GM08714 (cell line): ENCODE results near the gene CYP2W1.

ENCODE experiments used
- H3K4me3 ChIP-seq: fragments of 200-500 bp; sonication (Bioruptor generic); 2 replicates; pipeline ENCODE4 v1.5.1; 2014; ENCODE audit warnings: mild to moderate bottlenecking, low read length, inconsistent platforms
- ZNF274 ChIP-seq: IDR thresholded peaks from 2 replicates; pipeline ENCODE4 v1.6.1; 2012; ENCODE audit warnings: mild to moderate bottlenecking, low read depth, low read length

Gene CYP2W1

GRCh38 chr7:968205-969105, 14.5 kb upstream of the CYP2W1 start:
- no peak for TF ChIP-seq ZNF274
- no peak overlapping the region for H3K4me3 ChIP-seq

GRCh38 chr7:969403-969802, 13.6 kb upstream of the CYP2W1 start:
- no peak for TF ChIP-seq ZNF274
- H3K4me3 ChIP-seq = no peak overlapping the region

DNA sequence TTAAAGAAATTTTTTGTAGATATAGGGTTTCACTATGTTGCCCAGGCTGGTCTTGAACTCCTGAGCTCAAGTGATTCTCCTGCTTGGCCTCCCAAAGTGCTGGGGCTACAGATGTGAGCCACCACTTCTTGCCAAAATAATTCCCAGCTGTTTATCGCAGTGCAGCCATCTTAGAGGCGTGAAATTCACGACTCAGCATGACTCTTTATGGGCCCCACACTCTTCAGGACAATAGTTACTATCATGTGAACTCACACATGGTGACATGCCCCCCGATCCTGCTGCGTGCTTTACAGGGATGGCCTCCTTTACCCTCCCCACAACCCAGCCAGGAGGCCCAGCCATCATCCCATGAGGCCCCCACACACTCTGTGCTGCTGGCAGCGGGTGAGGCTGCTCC, 12.2 kb upstream of the CYP2W1 start:
- no peak overlapping the region for H3K4me3 ChIP-seq
- TF ChIP-seq ZNF274 = no peak

DNA sequence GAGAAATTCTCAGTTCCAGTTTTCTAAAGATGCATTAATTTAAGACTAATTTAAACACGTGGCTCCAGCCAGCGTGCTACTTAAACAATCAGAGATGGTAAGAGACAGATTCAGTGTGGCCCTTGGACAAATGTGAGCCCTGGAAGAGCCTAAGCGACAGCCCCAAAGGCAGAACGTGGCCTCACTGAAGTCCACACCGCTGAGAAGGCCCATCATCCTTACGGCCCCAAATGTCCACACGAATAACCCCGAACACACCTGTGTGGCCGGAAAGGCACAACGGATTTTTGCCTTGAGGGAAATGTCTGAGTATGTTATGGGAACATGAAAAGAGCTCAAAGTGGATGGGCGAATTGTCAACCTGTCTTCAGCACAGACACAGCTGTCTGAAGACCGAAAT, 10.9 kb upstream of the CYP2W1 start:
- no peak for TF ChIP-seq ZNF274

GRCh38 chr7:972676-973309, 10.2 kb upstream of the CYP2W1 start:
- H3K4me3 ChIP-seq = no peak overlapping the region
- TF ChIP-seq ZNF274 = no peak

More for the DNA sequence above, 10.9 kb upstream of the CYP2W1 start:
- H3K4me3 ChIP-seq = no peak overlapping the region

GRCh38 chr7:973312-973711, 9.7 kb upstream of the CYP2W1 start:
- no peak overlapping the region for H3K4me3 ChIP-seq
- no peak for TF ChIP-seq ZNF274

DNA sequence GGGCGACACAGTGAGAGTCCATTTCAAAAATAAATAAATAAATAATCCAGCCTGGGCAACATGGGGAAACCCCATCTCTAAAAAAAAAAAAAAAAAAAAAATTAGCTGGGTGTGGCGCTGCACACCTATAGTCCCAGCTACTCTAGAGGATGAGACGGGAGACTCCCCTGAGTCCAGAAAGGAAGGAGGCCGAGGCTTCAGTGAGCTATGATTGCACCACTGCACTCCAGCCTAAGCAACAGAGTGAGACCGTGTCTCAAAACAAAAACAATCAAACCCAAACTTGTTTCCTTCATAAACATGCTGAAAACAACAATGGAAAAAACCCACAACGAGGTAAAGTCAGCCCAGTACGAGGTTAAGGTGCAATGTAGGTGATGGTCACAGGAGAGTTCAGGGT, 8.8 kb upstream of the CYP2W1 start:
- peak overlapping the region; percentile 98 for H3K4me3 ChIP-seq
- no peak for TF ChIP-seq ZNF274

- TF ChIP-seq ZNF274 = no peak
- peak within 1 kb of the TSS; percentile 98 for H3K4me3 ChIP-seq
Measured at GRCh38 chr7:974820-975681, 7.9 kb upstream of the CYP2W1 start, which contains the start of gene COX19. TSS of gene COX19 (minus strand) at chr7:975549. CDS start at chr7:975509, 40 bp downstream.

GRCh38 chr7:975702-976473, 7.1 kb upstream of the CYP2W1 start:
- no peak for TF ChIP-seq ZNF274
- H3K4me3 ChIP-seq = peak overlapping the region; percentile 41; the same call in 1 of the 2 replicates

DNA sequence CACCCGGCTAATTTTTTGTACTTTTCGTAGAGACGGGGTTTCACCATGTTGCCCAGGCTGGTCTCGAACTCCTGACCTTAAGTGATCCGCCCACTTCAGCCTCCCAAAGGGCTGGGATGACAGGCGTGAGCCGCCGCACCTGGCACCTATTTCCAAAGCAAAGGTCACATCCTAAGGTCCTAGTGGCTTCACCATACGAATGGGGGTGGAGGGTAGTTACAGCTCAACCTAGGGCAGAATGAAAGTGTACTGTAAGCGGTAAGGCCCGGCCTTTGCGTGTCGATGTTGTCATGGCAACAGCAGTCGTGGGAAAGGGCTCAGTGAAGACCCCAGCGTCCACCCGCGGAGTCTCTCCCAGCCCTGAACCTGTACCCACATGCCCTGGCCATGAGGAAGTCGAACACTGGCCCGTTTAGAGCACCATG, 6.1 kb upstream of the CYP2W1 start:
- no peak overlapping the region for H3K4me3 ChIP-seq
- no peak for TF ChIP-seq ZNF274

GRCh38 chr7:977326-978048, 5.5 kb upstream of the CYP2W1 start:
- TF ChIP-seq ZNF274 = no peak

GRCh38 chr7:978049-978346, 5.0 kb upstream of the CYP2W1 start:
- no peak overlapping the region for H3K4me3 ChIP-seq
- no peak for TF ChIP-seq ZNF274

More at GRCh38 chr7:977326-978048, 5.5 kb upstream of the CYP2W1 start:
- no peak overlapping the region for H3K4me3 ChIP-seq
